MM.1S (cell line): ENCODE data around the gene SMARCD3.

ENCODE experiments used
- DNase-seq: peaks from one replicate; pipeline ENCODE4 v3.0.0-alpha.2; 2015
- H2AFZ ChIP-seq: fragments of 300-600 bp; sonication (generic); 2 replicates; pipeline ENCODE4 v1.6.0; 2016; ENCODE audit warnings: antibody characterized with exemption, low read length
- H3F3A ChIP-seq: fragments of 300-600 bp; sonication (generic); 2 replicates; pipeline ENCODE4 v1.6.1; 2016; ENCODE audit warnings: mild to moderate bottlenecking, antibody characterized with exemption, low read length, moderate library complexity, mixed read lengths; ENCODE audit not compliant: insufficient read depth
- H3K27ac ChIP-seq: fragments of 300-600 bp; sonication (generic); 2 replicates; pipeline ENCODE4 v1.5.1; 2016; ENCODE audit warnings: mild to moderate bottlenecking, low read length
- H3K27me3 ChIP-seq: fragments of 300-600 bp; sonication (generic); replicated peaks from 2 replicates; pipeline ENCODE4 v1.6.0; 2016; ENCODE audit warnings: low read length; ENCODE audit not compliant: insufficient read depth
- H3K36me3 ChIP-seq: fragments of 300-600 bp; sonication (generic); replicated peaks from 2 replicates; pipeline ENCODE4 v1.6.1; 2016; ENCODE audit warnings: mild to moderate bottlenecking, low read length, mixed read lengths; ENCODE audit not compliant: insufficient read depth
- H3K4me1 ChIP-seq: fragments of 300-600 bp; sonication (generic); 2 replicates; pipeline ENCODE4 v1.6.1; 2016; ENCODE audit warnings: low read length, mixed read lengths
- H3K4me2 ChIP-seq: fragments of 300-600 bp; sonication (generic); 2 replicates; pipeline ENCODE4 v1.6.0; 2016; ENCODE audit warnings: low read depth, low read length
- H3K4me3 ChIP-seq: fragments of 300-600 bp; sonication (generic); 2 replicates; pipeline ENCODE4 v1.5.1; 2016; ENCODE audit warnings: low read length, mixed read lengths
- H3K79me2 ChIP-seq: fragments of 300-600 bp; sonication (generic); 2 replicates; pipeline ENCODE4 v1.6.1; 2016; ENCODE audit warnings: mixed run types, low read length, mixed read lengths
- H3K9ac ChIP-seq: fragments of 300-600 bp; sonication (generic); 2 replicates; pipeline ENCODE4 v1.6.1; 2016; ENCODE audit warnings: low read length, mixed read lengths
- H3K9me2 ChIP-seq: fragments of 300-600 bp; sonication (generic); replicated peaks from 2 replicates; pipeline ENCODE4 v1.6.1; 2016; ENCODE audit warnings: mild to moderate bottlenecking, low read length, mixed read lengths; ENCODE audit not compliant: insufficient read depth
- H3K9me3 ChIP-seq: fragments of 300-600 bp; sonication (generic); replicated peaks from 2 replicates; pipeline ENCODE4 v1.6.1; 2016; ENCODE audit warnings: mild to moderate bottlenecking, low read length, mixed read lengths; ENCODE audit not compliant: insufficient read depth
- H4K20me1 ChIP-seq: fragments of 300-600 bp; sonication (generic); 2 replicates; pipeline ENCODE4 v1.6.1; 2016; ENCODE audit warnings: mild to moderate bottlenecking, low read length, moderate library complexity, mixed read lengths; ENCODE audit not compliant: insufficient read depth
- EZH2 ChIP-seq: fragments of 300-600 bp; sonication (generic); optimal IDR thresholded peaks from 2 replicates; pipeline ENCODE3; 2017; ENCODE audit warnings: low read depth, mild to moderate bottlenecking, antibody characterized with exemption, low read length, mixed read lengths
- EZH2phosphoT487 ChIP-seq: fragments of 300-600 bp; sonication (generic); IDR thresholded peaks from 2 replicates; pipeline ENCODE4 v1.6.1; 2018; ENCODE audit warnings: antibody characterized with exemption, low read length
- TF ChIP-seq, protein P1 (sequence below): fragments of 300-600 bp; sonication (generic); IDR thresholded peaks from 2 replicates; pipeline ENCODE4 v1.5.1; 2016; ENCODE audit warnings: antibody characterized with exemption, low read length, mixed read lengths

SMARCD3 gene

GRCh38 chr7:151195616-151196450, 52.7 kb downstream of the SMARCD3 start:
- Histone ChIP-seq H3K4me1 (no peaks in the 10 kb centered on the region), H3K4me3 (no peak overlapping the region), H4K20me1 (no peaks in the 10 kb centered on the region), H3K27ac (no peak overlapping the region), H3K9me2 (no peaks in the 10 kb centered on the region), H2AFZ (no peak overlapping the region), H3K9ac (no peak overlapping the region), H3K27me3 (peaks cover 100% of the 10 kb centered on the region), H3K9me3 (no peaks in the 10 kb centered on the region), H3K4me2 (no peak overlapping the region), H3K79me2 (no peaks in the 10 kb centered on the region), H3K36me3 (no peaks in the 10 kb centered on the region), H3F3A (no peaks in the 10 kb centered on the region)
- DNase-seq = no peak
- TF ChIP-seq, protein P1, sequence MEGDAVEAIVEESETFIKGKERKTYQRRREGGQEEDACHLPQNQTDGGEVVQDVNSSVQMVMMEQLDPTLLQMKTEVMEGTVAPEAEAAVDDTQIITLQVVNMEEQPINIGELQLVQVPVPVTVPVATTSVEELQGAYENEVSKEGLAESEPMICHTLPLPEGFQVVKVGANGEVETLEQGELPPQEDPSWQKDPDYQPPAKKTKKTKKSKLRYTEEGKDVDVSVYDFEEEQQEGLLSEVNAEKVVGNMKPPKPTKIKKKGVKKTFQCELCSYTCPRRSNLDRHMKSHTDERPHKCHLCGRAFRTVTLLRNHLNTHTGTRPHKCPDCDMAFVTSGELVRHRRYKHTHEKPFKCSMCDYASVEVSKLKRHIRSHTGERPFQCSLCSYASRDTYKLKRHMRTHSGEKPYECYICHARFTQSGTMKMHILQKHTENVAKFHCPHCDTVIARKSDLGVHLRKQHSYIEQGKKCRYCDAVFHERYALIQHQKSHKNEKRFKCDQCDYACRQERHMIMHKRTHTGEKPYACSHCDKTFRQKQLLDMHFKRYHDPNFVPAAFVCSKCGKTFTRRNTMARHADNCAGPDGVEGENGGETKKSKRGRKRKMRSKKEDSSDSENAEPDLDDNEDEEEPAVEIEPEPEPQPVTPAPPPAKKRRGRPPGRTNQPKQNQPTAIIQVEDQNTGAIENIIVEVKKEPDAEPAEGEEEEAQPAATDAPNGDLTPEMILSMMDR = no peak
- no peak for TF ChIP-seq EZH2phosphoT487
- TF ChIP-seq EZH2 = no peak

GRCh38 chr7:151194188-151194587, 54.3 kb downstream of the SMARCD3 start:
- H3K9me2 ChIP-seq = no peaks in the 10 kb centered on the region
- H3K9ac ChIP-seq = no peak overlapping the region
- no peaks in the 10 kb centered on the region for H3K36me3 ChIP-seq
- no peaks in the 10 kb centered on the region for H3K79me2 ChIP-seq
- H3K4me3 ChIP-seq = no peak overlapping the region
- no peak for TF ChIP-seq EZH2phosphoT487
- TF ChIP-seq, protein P1 = no peak
- no peak for TF ChIP-seq EZH2
- peaks cover 100% of the 10 kb centered on the region for H3K27me3 ChIP-seq
- H3F3A ChIP-seq = no peaks in the 10 kb centered on the region
- H2AFZ ChIP-seq = no peak overlapping the region
- no peak for DNase-seq
- H3K27ac ChIP-seq = no peak overlapping the region
- H3K9me3 ChIP-seq = no peaks in the 10 kb centered on the region
- H3K4me1 ChIP-seq = no peaks in the 10 kb centered on the region
- no peaks in the 10 kb centered on the region for H4K20me1 ChIP-seq
- H3K4me2 ChIP-seq = no peak overlapping the region

DNA sequence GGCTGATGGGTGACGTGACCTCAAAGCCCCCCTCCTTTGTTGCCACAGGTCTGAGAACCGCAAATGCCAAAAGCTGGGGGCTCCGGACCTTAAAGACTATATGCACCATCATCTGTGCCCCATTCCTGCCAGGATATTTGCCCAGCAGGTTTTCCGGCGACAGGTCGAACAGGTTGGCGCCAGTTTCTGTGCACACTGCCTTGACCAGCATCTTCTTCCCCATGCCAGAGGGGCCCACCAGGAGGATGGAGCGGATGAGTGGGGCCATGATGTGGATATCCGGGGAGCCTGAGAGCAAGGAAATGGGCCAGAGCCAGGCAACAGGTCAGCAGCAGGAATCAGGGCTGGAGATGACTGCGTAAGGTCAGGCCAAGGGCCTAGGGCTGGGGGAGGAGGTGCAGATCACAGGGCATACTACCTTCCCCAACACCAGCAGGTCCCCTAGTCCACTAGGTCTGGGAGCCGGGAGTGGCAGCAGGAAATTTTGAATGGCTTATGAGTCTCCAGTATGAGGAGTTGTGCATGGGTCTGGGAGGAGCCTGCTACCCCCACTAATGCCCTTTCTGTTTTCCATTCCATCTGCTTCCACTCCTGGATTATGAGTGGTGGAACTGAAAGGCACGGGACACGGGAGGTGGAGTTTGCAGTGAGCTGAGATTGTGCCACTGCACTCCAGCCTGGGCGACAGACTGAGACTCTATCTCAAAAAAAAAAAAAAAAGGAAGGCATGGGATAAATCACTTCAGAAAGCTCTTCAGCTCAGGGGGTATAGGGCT, 55.1 kb downstream of the SMARCD3 start:
- Histone ChIP-seq H3K9me3 (no peaks in the 10 kb centered on the region), H3K27me3 (peaks cover 100% of the 10 kb centered on the region), H2AFZ (no peak overlapping the region), H3K27ac (no peak overlapping the region), H3F3A (no peaks in the 10 kb centered on the region), H3K79me2 (no peaks in the 10 kb centered on the region), H3K4me3 (no peak overlapping the region), H3K9ac (no peak overlapping the region), H3K4me2 (no peak overlapping the region), H4K20me1 (no peaks in the 10 kb centered on the region), H3K9me2 (no peaks in the 10 kb centered on the region), H3K36me3 (no peaks in the 10 kb centered on the region), H3K4me1 (no peaks in the 10 kb centered on the region)
- DNase-seq = no peak
- TF ChIP-seq EZH2 (no peak), EZH2phosphoT487 (no peak)
- TF ChIP-seq, protein P1 = no peak
